Measurements from ENCODE around the gene IL1RAP. TPM values are rescaled to one million over a fixed set of nuclear protein-coding genes. Genes with fewer than 3 reads are reported as not detected.
A peak's percentile ranks its signal among the peaks of the same experiment; 100 is the strongest.

Gene IL1RAP
- total RNA-seq, 2 donors from 2014 or later = 13.6 to 24.4 TPM

DNA sequence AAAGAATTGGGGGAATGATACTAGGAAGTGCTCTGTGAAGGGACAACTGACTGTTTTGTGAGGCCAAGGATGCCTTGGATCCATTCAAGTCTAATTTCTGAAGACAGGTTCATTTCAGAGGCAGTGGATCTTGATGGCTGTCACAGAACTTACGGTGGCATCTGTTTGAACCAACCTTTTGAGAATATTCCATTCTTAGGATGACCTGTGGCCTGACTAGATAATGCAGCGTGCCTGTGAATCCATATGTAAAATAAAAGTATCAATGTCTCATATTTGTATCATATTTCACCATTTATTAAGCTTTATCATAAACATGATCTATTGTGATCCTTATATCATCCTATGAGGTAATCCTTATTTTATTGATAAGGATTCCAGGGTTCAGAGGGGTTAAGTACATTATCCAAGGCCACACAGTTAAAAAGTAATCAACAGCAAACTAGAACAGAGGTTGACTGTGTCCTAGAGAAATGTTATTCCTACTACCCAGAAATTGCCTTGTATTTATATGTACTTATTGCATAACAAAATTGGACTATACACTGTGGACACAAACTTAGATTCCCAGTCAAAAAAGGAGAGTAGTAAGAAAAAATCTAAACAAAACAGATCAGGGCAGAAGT, 34.3 kb downstream of the IL1RAP start:
- Mint-ChIP-seq H3K9me3 (peaks cover 0 to 6% of the 10 kb centered on the region in 2 donors), H3K27ac (no peak overlapping the region), H3K36me3 (peaks cover 16 to 18% of the 10 kb centered on the region in 2 donors)
- no peak for DNase-seq (ENCODE audit: low spot score in 2 of 2)
- no peak for ATAC-seq

DNA sequence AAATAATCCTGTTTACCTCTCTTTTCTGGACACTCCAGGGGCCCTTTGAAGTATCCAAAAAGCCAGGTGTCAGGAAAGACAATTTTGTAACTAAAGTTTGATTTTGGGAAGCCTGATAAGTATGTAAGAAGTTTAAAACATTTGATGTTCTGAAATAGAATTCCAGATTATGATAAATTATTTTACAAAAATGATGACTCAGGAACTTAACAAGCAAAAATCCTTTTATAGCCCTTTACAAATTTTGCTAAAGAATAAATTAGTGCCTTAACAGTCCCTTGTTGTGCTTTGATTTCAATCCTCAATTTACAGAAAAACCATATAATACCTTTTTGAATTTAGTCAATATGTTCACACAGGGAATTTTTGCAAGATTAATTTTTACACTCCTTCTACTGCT, 38.1 kb downstream of the IL1RAP start:
- ATAC-seq = no peak
- no peak for DNase-seq (ENCODE audit: low spot score in 2 of 2)
- Mint-ChIP-seq H3K36me3 (peaks cover 24 to 35% of the 10 kb centered on the region in 2 donors), H3K27ac (no peak overlapping the region), H3K9me3 (peaks cover 0 to 6% of the 10 kb centered on the region in 2 donors)

GRCh38 chr3:190552969-190553759, 39.3 kb downstream of the IL1RAP start:
- no peak for ATAC-seq
- DNase-seq (ENCODE audit: low spot score in 2 of 2) = no peak
- no peak overlapping the region for H3K27ac Mint-ChIP-seq
- H3K36me3 Mint-ChIP-seq = peaks cover 26 to 46% of the 10 kb centered on the region in 2 donors
- peaks cover 0 to 9% of the 10 kb centered on the region in 2 donors for H3K9me3 Mint-ChIP-seq

GRCh38 chr3:190554197-190554596, 40.3 kb downstream of the IL1RAP start:
- ATAC-seq = no peak
- DNase-seq (ENCODE audit: low spot score in 2 of 2) = no peak
- Mint-ChIP-seq H3K27ac (peak overlapping the region in 1 of 2 donors; percentile 22), H3K36me3 (peaks cover 16 to 50% of the 10 kb centered on the region in 2 donors), H3K9me3 (peaks cover 0 to 8% of the 10 kb centered on the region in 2 donors)

- Mint-ChIP-seq H3K27ac (no peak overlapping the region), H3K36me3 (peaks cover 11 to 61% of the 10 kb centered on the region in 2 donors), H3K9me3 (peaks cover 0 to 13% of the 10 kb centered on the region in 2 donors)
- no peak for DNase-seq (ENCODE audit: low spot score in 2 of 2)
- ATAC-seq = no peak
Measured at GRCh38 chr3:190556351-190556750, 42.5 kb downstream of the IL1RAP start.

GRCh38 chr3:190557296-190557695, 43.4 kb downstream of the IL1RAP start:
- no peak overlapping the region for H3K27ac Mint-ChIP-seq
- H3K9me3 Mint-ChIP-seq = peaks cover 0 to 13% of the 10 kb centered on the region in 2 donors
- DNase-seq (ENCODE audit: low spot score in 2 of 2) = no peak
- H3K36me3 Mint-ChIP-seq = peaks cover 11 to 58% of the 10 kb centered on the region in 2 donors
- ATAC-seq = no peak

- Mint-ChIP-seq H3K36me3 (peaks cover 11 to 64% of the 10 kb centered on the region in 2 donors), H3K9me3 (peaks cover 0 to 13% of the 10 kb centered on the region in 2 donors), H3K27ac (no peak overlapping the region)
- ATAC-seq (peak in 1 of 2 donors; percentile 11), DNase-seq (ENCODE audit: low spot score in 2 of 2) (no peak)
Measured at GRCh38 chr3:190558316-190558715, 44.4 kb downstream of the IL1RAP start.

GRCh38 chr3:190558796-190559195, 44.9 kb downstream of the IL1RAP start:
- Mint-ChIP-seq H3K36me3 (peaks cover 11 to 66% of the 10 kb centered on the region in 2 donors), H3K9me3 (peaks cover 0 to 13% of the 10 kb centered on the region in 2 donors), H3K27ac (no peak overlapping the region)
- DNase-seq (ENCODE audit: low spot score in 2 of 2) = no peak
- no peak for ATAC-seq

DNA sequence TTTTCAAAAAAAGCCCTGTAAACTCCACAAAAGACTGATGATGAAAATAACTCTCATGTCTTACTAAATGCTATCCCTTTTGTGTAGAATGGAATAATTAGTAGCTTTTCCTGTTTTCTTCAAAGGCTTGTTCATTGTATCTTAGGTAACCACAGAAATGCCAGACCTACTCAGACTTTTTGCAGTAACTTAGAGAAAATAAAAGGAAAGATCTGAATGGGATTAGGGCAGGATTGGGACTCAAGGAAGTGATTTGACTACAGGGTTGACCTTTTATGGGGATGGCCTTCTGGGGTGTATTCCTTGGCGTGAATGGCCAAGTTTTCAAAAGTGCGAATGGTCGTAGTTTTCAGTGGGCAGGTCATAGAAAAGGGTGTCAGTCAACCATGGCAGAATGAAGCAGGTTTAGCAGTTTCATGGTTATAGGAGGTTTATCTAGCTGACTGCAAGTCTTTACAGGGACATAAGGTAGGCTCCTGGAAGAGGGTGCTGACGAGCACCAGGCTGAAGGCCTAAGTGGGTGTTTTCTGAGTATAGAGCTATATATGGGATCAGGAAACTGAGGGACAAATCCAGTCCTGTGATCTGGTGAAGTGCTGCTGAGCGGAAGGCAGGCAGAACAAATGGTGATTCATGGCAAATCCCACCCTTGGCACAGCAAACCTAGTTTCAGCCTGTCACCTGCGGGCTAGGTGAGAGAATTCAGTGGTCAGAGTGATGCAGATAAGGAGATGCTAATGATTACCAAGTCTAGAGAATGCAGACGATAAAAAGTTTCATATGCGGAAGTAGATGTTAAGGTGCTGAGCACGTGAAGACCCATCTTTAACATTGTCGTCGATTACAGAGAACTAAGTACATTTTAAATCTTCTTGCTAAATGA, 46.4 kb downstream of the IL1RAP start:
- H3K36me3 Mint-ChIP-seq = peaks cover 14 to 74% of the 10 kb centered on the region in 2 donors
- H3K9me3 Mint-ChIP-seq = peaks cover 0 to 13% of the 10 kb centered on the region in 2 donors
- no peak for DNase-seq (ENCODE audit: low spot score in 2 of 2)
- no peak for ATAC-seq
- H3K27ac Mint-ChIP-seq = no peak overlapping the region

DNA sequence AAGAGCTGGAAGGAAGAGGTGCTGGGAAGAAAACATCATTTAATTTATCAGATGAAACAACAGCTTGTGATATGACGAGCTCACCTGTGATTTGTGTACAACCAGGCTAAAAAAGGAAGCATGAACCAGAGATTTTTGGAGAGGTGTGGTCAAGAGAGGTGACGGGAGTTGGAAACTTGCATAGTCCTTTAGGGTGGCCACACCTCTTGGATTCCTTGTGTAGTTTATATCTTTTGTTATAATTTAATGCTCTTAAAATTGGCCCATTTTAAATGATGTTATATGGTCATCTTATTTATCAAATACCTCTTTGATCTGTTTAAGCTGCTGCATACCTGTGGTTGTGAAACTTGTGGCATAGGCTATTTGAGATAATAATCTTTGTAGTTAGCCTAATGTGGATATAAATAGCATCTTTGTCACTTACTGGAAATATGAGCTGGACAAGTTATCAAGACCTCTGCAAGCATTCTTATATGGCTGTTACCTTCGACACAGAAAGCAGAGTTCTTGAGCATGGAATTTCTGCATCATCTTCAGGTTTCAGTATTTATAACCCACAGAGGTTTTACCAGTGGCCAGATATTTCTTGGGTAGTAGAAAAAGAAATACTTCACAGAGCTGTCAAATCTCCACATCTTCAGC, 49.1 kb downstream of the IL1RAP start:
- peak overlapping the region; percentile 59 to 94 for H3K27ac Mint-ChIP-seq
- H3K9me3 Mint-ChIP-seq = peaks cover 5 to 15% of the 10 kb centered on the region in 2 donors
- ATAC-seq = peak; percentile 32 to 39
- no peak for DNase-seq (ENCODE audit: low spot score in 2 of 2)
- H3K36me3 Mint-ChIP-seq = peaks cover 18 to 74% of the 10 kb centered on the region in 2 donors

- H3K27ac Mint-ChIP-seq = no peak overlapping the region
- ATAC-seq (no peak), DNase-seq (ENCODE audit: low spot score in 2 of 2) (no peak)
- peaks cover 24 to 74% of the 10 kb centered on the region in 2 donors for H3K36me3 Mint-ChIP-seq
- H3K9me3 Mint-ChIP-seq = peaks cover 5 to 21% of the 10 kb centered on the region in 2 donors
Measured at GRCh38 chr3:190564175-190564574, 50.3 kb downstream of the IL1RAP start.

- Mint-ChIP-seq H3K27ac (peak overlapping the region; percentile 90 to 92), H3K9me3 (peaks cover 5 to 12% of the 10 kb centered on the region in 2 donors), H3K36me3 (peaks cover 24 to 67% of the 10 kb centered on the region in 2 donors)
- DNase-seq (ENCODE audit: low spot score in 2 of 2) = peak; percentile 66 to 80
- peak; percentile 92 to 95 for ATAC-seq
Measured at GRCh38 chr3:190566043-190566933, 52.4 kb downstream of the IL1RAP start.

- DNase-seq (ENCODE audit: low spot score in 2 of 2) (no peak), ATAC-seq (no peak)
- H3K36me3 Mint-ChIP-seq = peaks cover 30 to 65% of the 10 kb centered on the region in 2 donors
- H3K9me3 Mint-ChIP-seq = peaks cover 5 to 12% of the 10 kb centered on the region in 2 donors
- no peak overlapping the region for H3K27ac Mint-ChIP-seq
Measured at GRCh38 chr3:190568036-190568435, 54.2 kb downstream of the IL1RAP start.

DNA sequence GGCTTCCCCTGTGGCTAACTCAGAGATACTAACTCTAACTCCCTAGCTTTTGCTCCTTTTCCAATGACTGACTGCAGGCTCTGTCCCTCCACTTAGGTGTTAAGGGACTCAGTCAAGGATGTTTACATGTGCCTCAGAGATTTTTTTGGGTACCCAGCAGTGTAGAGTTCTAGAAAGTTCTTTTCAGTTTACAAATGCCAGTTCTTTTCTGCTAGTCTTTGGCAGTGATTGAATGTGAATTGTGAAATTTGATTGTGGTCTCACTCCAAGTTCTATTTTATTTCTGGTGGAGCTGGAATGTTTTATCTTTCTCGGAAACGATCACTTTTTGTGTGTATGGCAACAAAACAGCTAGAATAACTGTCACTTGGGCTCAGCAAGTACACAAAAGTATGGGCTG, 60.6 kb downstream of the IL1RAP start:
- Mint-ChIP-seq H3K36me3 (peaks cover 12 to 55% of the 10 kb centered on the region in 2 donors), H3K27ac (peak overlapping the region in 1 of 2 donors; percentile 9), H3K9me3 (peaks cover 4 to 24% of the 10 kb centered on the region in 2 donors)
- ATAC-seq (no peak), DNase-seq (ENCODE audit: low spot score in 2 of 2) (no peak)

GRCh38 chr3:190575437-190576185, 61.7 kb downstream of the IL1RAP start:
- no peak for ATAC-seq
- no peak for DNase-seq (ENCODE audit: low spot score in 2 of 2)
- peaks cover 17 to 63% of the 10 kb centered on the region in 2 donors for H3K36me3 Mint-ChIP-seq
- H3K9me3 Mint-ChIP-seq = peaks cover 7 to 28% of the 10 kb centered on the region in 2 donors
- H3K27ac Mint-ChIP-seq = no peak overlapping the region
